ENCODE measurements around the gene ITCH.
"Not testable (repeated sequence)": the region's sequence is repeated elsewhere in the genome, so short reads cannot be mapped to it uniquely, and the experiment has no call there.

ITCH gene

DNA sequence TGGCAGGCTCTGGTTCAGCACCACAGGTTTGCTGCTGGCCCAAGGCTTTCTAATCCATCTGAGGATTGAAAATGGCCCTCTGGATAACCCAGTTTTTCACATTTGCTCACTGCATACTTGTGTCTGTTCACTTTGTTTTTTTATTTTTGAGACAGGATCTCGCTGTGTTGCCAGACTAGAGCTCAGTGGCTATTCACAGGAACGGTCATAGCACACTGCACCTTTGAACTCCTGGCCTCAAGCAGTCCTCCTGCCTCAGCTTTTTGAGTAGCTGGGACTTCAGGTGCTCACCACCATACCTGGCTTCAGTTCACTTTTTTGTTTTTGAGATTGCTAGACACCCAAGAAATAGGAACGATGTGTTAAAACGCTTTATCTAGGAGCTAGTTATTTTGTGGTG, 57.9 kb downstream of the ITCH start:
- no peak for DNase-seq

DNA sequence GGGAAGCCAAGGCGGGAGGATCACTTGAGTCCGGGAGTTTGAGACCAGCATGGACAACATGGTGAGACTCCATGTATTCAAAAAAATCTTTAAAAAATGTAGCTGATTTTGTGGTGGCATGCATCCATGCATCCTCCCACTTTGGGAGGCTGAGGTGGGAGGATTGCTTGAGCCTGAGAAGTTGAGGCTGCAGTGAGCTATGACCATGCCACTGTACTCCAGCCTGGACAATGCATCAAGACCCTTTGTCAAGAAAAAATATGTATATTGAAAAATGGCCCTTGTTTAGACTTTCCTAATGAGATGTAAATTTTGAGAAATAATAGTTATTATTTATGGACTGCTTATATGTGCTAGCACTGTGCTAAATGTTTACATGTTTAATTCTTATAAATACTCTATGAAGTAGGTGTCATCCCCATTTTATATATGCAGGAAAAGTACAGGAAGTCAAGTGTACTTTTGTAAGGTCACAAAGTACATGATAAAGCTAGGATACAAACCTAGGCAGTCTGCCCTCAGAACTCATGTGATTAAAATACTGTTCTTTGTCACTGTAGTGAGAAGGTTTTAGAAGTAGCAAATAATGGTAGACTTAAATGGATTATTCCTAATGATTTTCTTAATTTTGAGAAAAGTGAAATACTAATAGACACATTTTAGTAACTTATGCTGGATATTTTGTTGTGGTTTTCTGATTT, 58.8 kb downstream of the ITCH start:
- no peak for DNase-seq

DNA sequence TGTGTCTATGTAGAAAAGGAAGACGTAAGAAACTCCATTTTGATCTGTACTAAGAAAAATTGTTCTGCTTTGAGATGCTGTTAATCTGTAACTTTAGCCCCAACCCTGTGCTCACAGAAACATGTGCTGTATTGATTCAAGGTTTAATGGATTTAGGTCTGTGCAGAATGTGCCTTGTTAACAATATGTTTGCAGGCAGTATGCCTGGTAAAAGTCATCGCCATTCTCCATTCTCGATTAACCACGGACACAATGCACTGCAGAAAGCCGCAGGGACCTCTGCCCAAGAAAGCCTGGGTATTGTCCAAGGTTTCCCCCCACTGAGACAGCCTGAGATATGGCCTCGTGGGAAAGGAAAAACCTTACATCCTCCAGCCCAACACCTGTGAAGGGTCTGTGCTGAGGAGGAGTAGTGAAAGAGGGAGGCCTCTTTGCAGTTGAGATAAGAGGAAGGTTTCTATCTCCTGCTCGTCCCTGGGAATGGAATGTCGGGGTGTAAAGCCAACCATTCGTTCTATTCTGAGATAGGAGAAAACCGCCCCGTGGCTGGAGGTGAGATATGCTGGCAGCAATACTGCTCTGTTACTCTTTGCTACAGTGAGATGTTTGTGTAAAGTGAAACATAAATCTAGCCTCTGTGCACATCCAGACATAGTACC, 62.1 kb downstream of the ITCH start:
- DNase-seq = not testable (repeated sequence)

DNA sequence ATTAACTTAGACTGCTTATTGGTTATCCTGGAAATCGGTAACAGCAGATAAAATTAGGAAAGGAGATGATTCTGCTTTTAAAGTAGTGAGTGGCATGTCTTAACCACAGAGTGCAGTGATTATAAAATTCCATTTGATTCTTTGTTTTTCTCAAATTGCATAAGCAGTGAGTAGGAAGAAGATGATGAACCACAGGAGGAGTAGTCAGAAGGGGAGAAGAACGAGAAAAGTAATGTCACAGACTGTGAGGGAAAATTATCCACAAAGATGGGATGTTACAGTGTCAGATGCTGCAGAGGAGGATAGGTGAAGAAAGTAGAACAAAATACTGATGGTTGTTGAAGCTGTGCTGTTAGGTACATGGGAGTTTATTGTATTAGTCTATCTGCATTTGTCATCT, 63.0 kb downstream of the ITCH start:
- no peak for DNase-seq

DNA sequence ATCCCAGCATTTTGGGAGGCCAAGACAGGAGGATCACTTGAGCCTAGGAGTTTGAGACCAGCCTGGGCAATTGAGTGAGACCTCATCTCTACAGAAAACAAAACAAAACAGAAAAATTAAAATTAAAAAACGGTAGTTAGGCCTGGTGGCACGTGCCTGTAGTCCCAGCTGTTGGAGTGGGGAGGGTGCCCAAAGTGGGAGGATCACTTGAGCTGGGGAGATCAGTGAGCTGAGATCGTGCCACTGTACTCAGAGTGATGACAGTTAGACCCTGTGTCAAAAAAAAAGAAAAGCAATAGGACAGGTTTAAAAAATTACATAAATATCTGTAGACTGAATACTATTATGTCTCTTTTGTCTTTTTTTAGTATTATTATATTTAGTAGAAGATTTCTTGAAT, 64.3 kb downstream of the ITCH start:
- DNase-seq = no peak

DNA sequence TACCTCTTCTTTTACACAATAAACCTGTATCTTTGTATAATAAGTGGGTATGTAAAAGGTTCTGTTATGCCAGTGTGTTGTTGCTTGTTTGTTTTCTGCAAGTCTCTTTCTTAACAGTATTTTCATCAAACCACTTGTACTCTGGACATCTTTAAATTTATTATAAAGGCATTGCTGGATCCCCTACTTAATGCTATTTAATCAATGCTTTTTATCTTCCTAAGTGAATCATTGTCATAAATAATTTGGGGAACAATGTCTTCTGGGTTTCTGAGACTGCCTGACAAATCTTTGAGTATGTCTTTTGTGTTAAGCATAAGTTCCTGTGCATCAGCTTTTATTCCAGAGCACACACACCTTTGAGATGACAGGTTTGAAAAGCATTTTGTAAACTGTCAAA, 64.7 kb downstream of the ITCH start:
- DNase-seq = no peak

DNA sequence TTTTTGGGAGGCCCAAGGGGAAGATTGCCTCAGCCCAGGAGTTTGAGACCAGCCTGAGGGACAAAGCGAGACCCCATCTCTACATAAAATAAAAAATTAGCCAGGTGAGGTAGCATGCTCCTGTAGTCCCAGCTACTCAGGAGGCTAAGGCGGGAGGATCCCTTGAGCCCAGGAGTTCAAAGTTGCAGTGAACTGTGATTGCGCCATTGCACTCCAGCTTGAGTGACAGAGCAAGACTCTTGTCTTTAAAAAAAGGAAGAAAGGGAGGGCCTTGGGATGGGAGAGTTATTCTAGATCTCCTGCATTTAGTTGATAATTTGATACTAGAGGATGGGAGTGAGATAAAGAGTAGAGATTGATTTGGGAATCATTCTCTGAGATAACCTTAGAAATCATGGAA, 68.1 kb downstream of the ITCH start:
- no peak for DNase-seq

DNA sequence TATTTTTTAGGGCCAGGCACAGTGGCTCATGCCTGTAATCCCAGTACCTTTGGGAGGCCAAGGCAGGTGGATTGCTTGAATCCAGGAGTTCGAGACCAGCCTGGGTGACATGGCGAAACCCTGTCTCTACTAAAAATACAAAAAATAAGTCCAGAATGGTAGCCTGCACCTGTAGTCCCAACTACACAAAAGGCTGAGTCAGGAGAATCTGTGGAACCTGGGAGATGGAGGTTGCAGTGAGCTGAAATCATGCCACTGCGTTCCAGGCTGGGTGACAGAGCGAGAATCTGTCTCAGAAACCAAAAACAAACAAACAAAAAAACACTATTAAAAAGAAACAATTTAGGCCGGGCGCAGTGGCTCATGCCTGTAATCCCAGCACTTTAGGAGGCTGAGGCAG, 69.6 kb downstream of the ITCH start:
- not testable (repeated sequence) for DNase-seq

DNA sequence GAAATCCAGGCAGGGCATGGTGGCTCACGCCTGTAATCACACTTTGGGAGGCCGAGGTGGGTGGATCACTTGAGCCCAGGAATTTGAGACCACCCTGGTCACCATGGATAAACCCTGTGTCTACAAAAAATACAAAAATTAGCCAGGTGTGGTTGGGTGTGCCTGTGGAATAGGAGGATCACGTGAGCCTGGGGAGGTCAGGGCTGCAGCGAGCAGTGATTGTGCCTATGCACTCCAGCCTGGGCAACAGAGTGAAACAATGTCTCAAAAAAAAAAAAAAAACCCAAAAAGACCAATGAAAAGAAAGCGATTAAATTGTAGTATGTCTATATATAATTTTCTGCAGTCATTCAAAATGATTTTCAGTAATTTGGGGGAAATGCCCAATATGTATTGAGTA, 70.3 kb downstream of the ITCH start:
- no peak for DNase-seq

DNA sequence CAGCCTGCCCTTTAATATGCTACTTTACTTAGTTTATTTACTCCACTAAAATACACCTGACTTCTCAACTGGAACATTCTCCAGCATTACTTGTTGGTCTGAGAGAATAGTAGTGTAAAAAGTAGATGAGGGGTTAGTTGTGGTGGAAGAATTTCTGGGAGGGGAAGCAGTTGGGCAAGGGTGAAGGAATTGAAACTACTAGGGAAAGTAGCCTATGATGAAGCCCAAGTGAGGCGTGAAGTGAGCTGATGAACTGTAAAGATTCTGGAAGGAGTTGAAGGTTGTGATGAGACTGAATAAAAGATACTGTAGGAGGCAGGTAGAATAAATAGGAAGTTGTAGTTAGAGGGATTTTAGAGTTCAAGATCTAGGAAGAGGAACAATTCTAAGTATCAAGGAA, 72.5 kb downstream of the ITCH start:
- no peak for DNase-seq

DNA sequence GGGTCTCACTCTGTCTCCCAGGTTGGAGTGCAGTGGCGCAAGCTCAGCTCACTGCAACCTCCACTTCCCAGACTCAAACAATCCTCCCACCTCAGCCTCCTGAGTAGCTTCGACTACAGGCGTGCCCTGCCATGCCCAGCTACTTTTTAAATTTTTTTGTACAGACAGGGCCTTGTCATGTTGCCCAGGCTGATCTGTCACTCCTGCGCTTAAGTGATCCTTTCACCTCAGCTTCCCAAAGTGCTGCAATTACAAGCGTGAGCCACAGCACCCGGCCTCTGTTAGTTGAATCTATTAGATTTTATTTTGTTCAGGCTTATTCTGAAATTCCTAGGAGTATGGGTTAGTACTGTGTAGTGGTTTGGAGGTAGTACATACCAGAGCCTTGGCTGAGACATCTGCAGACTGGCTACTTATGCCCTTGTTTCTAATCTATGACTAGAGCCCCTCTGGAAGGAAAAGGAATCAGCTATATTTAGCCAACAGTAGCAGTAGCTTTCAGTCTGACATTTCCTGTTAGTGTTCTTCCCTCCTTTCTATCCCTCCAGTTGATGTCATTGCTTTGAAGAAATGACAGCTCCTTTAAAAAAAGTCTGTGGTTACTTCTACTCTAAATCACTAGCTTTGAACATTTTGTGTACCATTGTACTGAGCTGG, 74.4 kb downstream of the ITCH start:
- no peak for DNase-seq

DNA sequence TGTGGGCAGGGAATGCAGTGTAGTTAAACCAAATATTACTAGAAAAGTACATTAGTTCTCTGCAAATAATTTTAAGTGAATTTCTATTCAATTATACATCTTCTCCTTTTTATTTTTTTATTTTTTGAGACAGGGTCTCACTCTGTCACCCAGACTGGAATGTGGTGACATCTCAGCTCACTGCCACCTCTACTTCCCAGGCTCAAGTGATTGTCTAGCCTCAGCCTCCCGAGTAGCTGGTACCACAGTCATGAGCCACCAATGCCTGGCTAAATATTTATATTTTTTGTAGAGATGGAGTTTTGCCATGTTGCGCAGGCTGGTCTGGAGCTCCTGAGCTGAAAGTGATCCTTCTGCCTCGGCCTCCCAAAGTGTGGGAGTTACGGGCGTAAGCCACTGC, 76.1 kb downstream of the ITCH start:
- DNase-seq = no peak

DNA sequence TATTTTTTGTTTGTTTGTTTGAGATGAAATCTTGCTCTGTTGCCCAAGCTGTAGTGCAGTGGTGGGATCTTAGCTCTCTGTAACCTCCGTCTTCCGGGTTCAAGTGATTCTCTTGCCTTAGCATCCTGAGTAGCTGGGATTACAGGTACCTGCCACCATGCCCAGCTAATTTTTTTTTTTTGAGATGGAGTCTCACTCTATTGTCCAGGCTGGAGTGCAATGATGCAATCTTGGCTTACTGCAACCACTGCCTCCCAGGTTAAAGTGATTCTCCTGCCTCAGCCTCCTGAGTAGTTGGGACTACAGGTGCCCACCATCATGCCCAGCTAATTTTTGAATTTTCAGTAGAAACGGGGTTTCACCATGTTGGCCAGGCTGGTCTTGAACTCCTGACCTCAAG, 78.3 kb downstream of the ITCH start:
- not testable (repeated sequence) for DNase-seq

DNA sequence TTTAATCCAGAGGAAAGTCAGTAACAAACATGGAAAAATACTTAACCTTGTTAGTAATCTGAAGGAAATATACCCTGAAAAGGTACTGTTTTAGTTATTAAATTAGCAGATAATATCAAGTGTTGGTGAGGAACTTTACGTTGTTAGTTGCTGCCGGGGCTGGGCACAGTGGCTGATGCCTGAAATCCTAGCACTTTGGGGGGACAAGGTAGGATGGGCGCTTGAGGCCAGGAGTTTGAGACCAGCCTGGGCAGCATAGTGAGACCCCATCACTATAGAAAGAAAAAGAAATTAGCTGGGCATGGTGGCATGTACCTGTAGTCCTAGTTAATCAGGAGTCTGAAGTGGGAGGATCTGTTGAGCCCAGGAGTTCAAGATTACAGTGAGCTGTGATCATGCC, 80.5 kb downstream of the ITCH start:
- DNase-seq = no peak

DNA sequence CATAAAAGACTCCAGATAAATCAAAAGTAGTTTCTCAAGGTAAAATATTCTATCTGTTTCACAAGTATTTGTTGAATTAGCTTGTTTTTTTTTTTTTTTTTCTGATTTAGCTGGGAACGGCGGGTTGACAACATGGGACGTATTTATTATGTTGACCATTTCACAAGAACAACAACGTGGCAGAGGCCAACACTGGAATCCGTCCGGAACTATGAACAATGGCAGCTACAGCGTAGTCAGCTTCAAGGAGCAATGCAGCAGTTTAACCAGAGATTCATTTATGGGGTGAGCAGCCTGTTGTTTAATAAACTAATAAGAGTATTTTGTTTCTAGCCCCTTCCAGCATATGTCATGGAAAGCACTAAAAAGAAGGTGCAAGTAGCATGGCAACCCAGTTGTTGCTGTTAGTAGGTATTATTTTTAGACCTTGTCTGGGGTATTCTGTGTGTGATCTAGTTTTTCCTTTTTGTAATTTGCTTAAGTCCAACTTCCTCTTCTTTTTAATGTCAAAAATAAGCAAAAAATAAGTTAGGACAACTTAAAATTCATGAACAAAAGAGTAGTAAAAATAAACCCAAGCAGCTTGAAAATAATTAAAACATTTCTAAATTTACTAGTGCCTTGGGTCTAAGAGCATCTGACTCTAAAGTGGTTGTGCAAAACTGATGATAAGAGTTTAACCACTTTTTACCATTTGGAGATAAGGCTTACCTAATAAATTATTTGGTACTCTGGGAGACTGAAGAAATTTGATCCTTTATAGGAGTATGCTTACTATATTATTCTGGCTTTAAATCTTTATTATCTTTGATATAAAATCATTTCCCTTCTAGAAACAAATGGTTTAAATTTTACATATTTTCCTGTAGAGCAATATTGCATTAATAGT, 82.3 kb downstream of the ITCH start:
- DNase-seq = no peak

DNA sequence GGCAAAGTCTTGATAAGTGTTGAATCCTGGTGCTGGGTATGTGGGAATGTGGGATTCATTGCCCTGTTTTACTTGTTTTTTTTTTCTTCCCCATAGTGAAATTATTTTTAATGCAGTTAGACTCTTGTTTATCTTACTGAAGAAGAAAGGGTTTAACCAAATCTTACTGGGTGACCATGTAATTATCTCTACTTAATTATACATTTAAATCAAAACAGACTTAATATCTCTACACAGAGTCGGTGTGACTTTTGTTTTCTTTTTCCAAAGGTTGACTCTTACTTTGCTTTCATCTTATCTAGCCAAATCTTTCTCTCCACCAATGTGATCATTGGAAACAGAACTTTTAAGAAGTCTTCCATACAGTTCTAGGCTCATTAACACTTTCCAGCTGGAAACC, 85.4 kb downstream of the ITCH start:
- DNase-seq = no peak

DNA sequence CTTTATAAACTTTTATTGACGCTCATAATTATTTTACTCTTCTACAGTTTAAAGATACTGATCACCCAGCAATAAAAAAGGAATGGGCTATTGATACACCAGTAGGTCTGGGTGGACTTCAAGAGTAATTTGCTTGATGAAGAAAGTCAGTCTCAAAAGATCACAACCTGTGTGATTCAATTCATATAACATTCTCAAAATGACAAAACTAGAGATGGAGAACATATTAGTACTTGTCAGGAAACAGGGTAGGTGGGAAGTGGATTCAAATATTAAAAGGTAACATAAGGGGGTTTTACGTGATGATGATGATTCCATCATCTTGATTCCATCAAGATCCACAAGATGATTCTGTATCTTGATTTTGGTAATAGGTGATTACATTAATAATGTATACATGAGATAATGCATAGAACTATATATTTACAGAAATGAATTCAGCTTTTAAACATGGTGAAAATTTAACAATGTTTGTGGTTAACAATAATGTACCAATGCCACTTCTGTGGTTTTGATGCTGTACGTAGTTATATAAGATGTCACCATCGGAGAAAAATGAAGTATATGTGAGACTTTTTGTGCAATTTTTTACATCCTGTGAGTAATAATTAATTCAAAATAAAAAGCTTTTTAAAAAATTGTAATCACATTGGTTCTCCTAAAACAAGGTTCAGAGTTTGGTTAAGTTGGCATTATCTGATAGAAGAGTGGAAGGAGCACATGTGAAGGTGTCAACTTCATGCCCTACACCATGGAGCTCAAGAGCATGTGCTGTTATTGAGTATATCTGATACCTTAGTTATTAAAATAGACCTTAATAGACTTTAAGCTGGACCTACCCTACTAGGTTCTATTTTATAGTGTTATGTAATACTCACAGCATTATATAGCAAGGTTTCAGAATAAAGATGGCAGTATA, 86.9 kb downstream of the ITCH start:
- no peak for DNase-seq

DNA sequence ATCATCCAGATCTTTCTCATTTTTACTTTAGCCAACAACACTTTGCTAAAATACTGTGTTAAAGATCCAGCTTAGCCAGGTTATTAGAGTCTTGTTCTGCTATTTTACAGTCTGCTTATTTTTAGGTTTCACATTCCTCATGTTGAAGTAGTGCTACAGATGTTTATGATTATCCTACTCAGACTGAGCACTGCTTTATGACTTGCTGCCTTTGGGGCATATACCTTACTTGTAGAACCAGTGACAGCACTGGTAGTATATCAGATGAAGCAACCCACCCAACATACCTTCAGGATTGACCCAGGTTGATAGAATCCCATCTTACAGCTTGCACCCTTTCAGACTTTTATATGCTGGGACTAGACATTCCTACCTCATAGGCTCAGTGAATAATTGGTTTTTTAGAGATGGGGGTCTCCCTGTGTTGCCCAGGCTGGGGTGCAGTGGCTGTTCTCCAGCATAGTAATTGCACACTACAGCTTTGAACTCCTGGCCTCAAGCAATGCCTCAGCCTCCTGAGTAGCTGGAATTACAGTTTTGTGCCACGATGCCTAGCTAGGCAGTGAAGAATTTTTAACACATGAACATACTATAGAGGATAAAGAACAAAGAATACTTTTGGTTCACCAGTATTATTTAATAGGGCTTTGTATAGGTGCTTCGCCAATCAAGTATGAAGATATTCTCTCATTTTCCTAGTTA, 89.4 kb downstream of the ITCH start:
- no peak for DNase-seq

DNA sequence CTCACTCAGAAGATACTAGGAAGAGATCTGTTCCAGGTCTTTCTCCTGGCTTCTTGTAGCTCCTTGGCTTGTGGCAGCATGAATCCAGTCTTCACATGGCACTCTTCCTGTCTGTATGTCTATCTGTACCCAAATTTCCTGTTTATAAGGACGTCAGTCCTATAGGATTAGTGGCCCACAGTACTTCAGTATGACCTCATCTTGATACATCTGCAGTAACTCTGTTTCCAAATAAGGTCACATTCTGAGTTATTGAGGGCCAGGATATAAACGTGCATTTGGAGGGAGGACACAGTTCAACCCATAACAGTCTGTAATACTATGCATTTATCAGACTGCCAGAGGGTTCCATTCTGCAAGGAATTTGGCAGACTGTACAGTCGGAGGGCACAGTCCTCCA, 95.6 kb downstream of the ITCH start:
- DNase-seq = no peak

DNA sequence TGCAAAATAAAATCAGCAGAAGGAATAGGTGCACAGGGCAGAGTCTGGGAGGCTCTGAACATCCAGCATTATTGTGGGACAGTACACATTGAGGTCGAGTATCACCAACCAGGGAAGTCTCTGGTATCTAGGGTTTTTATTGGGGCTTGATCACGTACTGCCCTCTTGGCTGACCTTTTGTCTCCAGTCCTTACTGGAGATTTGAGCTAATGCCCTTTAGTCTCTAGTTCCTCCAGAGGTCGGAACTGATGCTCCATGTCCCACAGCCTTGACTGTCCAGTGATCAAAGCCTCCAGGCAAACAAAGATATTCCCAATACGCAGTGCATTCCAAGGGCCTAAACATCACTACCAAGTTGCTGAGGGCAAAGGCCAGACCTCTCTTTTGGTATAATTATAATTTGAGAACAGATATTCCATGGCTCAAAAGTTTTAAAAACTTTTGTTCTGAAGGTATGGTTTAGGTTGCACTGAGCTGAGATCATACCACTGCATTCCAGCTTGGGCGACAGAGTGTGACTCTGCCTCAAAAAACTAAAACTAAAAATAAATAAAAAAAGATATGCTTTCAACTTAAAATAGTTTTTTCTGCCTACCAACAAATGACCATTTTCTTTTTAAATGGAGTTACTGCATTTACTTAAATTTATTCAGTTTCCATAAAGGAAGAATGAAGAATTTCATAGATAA, 96.3 kb downstream of the ITCH start:
- no peak for DNase-seq

DNA sequence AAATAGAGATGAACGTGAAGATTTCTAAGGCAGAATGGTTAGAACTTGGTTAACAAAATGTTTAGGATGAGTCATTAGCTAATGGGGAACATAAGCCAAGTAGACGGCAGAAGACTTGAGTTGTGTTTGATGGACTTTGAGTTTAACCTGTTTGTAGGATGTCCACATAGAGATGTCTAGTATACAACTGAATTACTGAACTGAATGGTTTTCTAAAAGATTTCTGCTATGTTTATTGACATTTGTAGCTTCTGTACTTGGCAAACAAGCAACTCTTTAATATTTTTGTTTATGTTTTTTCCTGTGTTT, 98.7 kb downstream of the ITCH start:
- no peak for DNase-seq
